ENCODE measurements around the gene PGLYRP4.

Gene PGLYRP4

DNA sequence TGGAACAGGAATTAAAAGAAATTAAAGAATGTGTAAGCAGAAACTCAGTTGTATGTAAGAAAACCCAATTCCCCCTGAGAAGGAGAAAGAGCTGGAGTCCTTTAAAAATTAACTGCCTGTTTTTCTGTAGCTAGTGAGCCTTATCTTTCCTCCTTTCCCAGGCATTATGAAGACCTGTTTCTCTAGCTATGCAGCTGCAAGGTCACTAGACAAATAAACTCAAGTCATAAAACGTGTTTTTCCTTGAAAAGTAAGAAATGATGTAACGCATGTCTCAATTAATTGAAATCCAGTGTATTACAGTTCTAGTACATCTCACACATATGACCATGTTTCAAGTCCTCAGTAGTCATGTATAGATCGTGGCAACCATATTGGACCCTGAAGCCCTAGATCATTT, 21.5 kb upstream of the PGLYRP4 start:
- TF ChIP-seq ZFP30 (CRISPR knock-in tag; IDR thresholded peaks at IDR 0.05) (no peak), BACH2 (CRISPR knock-in tag; IDR thresholded peaks at IDR 0.05; ENCODE audit: borderline replicate concordance) (no peak), TOX (CRISPR knock-in tag; IDR thresholded peaks at IDR 0.05; ENCODE audit: borderline replicate concordance) (no peak), ISL1 (CRISPR knock-in tag; IDR thresholded peaks at IDR 0.05) (no peak), ZFP3 (CRISPR knock-in tag; IDR thresholded peaks at IDR 0.05) (no peak), SNAI2 (CRISPR knock-in tag; IDR thresholded peaks at IDR 0.05) (no peak), CSDC2 (CRISPR knock-in tag; IDR thresholded peaks at IDR 0.05) (no peak), ZNF70 (CRISPR knock-in tag; IDR thresholded peaks at IDR 0.05) (no peak), ZC3H10 (CRISPR knock-in tag; IDR thresholded peaks at IDR 0.05) (no peak), ARNTL (CRISPR knock-in tag; IDR thresholded peaks at IDR 0.05; ENCODE audit: borderline replicate concordance, low read depth) (no peak), ESRRG (CRISPR knock-in tag; IDR thresholded peaks at IDR 0.05) (no peak), TCF4 (CRISPR knock-in tag; IDR thresholded peaks at IDR 0.05; ENCODE audit: borderline replicate concordance) (no peak), ZNF8 (CRISPR knock-in tag; IDR thresholded peaks at IDR 0.05) (no peak), OSR1 (CRISPR knock-in tag; IDR thresholded peaks at IDR 0.05) (no peak)
- TF ChIP-seq, protein P1, sequence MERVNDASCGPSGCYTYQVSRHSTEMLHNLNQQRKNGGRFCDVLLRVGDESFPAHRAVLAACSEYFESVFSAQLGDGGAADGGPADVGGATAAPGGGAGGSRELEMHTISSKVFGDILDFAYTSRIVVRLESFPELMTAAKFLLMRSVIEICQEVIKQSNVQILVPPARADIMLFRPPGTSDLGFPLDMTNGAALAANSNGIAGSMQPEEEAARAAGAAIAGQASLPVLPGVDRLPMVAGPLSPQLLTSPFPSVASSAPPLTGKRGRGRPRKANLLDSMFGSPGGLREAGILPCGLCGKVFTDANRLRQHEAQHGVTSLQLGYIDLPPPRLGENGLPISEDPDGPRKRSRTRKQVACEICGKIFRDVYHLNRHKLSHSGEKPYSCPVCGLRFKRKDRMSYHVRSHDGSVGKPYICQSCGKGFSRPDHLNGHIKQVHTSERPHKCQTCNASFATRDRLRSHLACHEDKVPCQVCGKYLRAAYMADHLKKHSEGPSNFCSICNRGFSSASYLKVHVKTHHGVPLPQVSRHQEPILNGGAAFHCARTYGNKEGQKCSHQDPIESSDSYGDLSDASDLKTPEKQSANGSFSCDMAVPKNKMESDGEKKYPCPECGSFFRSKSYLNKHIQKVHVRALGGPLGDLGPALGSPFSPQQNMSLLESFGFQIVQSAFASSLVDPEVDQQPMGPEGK (CRISPR knock-in tag; IDR thresholded peaks at IDR 0.05; ENCODE audit: borderline replicate concordance) = no peak
- TF ChIP-seq, protein P2, sequence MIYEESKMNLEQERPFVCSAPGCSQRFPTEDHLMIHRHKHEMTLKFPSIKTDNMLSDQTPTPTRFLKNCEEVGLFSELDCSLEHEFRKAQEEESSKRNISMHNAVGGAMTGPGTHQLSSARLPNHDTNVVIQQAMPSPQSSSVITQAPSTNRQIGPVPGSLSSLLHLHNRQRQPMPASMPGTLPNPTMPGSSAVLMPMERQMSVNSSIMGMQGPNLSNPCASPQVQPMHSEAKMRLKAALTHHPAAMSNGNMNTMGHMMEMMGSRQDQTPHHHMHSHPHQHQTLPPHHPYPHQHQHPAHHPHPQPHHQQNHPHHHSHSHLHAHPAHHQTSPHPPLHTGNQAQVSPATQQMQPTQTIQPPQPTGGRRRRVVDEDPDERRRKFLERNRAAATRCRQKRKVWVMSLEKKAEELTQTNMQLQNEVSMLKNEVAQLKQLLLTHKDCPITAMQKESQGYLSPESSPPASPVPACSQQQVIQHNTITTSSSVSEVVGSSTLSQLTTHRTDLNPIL (CRISPR knock-in tag; IDR thresholded peaks at IDR 0.05; ENCODE audit: low read depth) = no peak
- TF ChIP-seq, protein P3, sequence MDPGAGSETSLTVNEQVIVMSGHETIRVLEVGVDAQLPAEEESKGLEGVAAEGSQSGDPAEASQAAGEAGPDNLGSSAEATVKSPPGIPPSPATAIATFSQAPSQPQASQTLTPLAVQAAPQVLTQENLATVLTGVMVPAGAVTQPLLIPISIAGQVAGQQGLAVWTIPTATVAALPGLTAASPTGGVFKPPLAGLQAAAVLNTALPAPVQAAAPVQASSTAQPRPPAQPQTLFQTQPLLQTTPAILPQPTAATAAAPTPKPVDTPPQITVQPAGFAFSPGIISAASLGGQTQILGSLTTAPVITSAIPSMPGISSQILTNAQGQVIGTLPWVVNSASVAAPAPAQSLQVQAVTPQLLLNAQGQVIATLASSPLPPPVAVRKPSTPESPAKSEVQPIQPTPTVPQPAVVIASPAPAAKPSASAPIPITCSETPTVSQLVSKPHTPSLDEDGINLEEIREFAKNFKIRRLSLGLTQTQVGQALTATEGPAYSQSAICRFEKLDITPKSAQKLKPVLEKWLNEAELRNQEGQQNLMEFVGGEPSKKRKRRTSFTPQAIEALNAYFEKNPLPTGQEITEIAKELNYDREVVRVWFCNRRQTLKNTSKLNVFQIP (CRISPR knock-in tag; IDR thresholded peaks at IDR 0.05; ENCODE audit: borderline replicate concordance, low read depth) = no peak
- TF ChIP-seq, protein P4, sequence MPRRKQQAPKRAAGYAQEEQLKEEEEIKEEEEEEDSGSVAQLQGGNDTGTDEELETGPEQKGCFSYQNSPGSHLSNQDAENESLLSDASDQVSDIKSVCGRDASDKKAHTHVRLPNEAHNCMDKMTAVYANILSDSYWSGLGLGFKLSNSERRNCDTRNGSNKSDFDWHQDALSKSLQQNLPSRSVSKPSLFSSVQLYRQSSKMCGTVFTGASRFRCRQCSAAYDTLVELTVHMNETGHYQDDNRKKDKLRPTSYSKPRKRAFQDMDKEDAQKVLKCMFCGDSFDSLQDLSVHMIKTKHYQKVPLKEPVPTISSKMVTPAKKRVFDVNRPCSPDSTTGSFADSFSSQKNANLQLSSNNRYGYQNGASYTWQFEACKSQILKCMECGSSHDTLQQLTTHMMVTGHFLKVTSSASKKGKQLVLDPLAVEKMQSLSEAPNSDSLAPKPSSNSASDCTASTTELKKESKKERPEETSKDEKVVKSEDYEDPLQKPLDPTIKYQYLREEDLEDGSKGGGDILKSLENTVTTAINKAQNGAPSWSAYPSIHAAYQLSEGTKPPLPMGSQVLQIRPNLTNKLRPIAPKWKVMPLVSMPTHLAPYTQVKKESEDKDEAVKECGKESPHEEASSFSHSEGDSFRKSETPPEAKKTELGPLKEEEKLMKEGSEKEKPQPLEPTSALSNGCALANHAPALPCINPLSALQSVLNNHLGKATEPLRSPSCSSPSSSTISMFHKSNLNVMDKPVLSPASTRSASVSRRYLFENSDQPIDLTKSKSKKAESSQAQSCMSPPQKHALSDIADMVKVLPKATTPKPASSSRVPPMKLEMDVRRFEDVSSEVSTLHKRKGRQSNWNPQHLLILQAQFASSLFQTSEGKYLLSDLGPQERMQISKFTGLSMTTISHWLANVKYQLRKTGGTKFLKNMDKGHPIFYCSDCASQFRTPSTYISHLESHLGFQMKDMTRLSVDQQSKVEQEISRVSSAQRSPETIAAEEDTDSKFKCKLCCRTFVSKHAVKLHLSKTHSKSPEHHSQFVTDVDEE (CRISPR knock-in tag; IDR thresholded peaks at IDR 0.05) = no peak
- no peak for ATAC-seq

DNA sequence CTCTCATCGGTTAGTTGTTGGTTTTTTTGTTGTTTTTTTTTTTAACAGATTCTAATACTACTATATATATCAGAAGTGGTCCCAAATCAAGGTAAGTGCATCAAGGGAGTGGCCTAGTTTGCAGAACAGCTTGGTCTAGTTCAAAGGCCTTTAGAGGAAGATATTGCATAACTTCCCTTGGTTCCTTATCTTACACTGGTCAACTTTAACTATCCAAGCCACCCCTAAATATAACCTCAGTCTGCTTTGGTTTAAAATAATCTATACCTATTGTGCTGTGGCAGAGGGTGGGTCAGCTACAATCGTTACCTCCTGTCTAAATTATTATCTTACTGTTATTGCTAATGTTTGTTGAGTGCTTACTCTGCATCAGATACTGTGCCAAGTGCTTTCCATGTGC, 19.9 kb upstream of the PGLYRP4 start:
- no peak for ATAC-seq
- TF ChIP-seq CSDC2 (CRISPR knock-in tag; IDR thresholded peaks at IDR 0.05) (no peak), ESRRG (CRISPR knock-in tag; IDR thresholded peaks at IDR 0.05) (no peak), RARB (CRISPR knock-in tag; IDR thresholded peaks at IDR 0.05) (no peak), ARNTL (CRISPR knock-in tag; IDR thresholded peaks at IDR 0.05; ENCODE audit: borderline replicate concordance, low read depth) (no peak), ZNF565 (CRISPR knock-in tag; conservative IDR thresholded peaks at IDR 0.05; ENCODE audit: low read depth) (no peak), TOX (CRISPR knock-in tag; IDR thresholded peaks at IDR 0.05; ENCODE audit: borderline replicate concordance) (no peak), ZC3H10 (CRISPR knock-in tag; IDR thresholded peaks at IDR 0.05) (no peak), GLIS3 (CRISPR knock-in tag; IDR thresholded peaks at IDR 0.05) (no peak)
- TF ChIP-seq, protein P3 (CRISPR knock-in tag; IDR thresholded peaks at IDR 0.05; ENCODE audit: borderline replicate concordance, low read depth) = no peak
- TF ChIP-seq, protein P4 (CRISPR knock-in tag; IDR thresholded peaks at IDR 0.05) = no peak
- TF ChIP-seq, protein P2 (CRISPR knock-in tag; IDR thresholded peaks at IDR 0.05; ENCODE audit: low read depth) = no peak

All from SK-N-SH treated with all-trans-retinoic acid at 6 μM for 48 hours (cell line).